Activated CD8-positive, alpha-beta T cell treated with anti-CD3 and anti-CD28 coated beads for 36 hours (primary cell): ENCODE results near the gene TNFRSF4. TPM values are rescaled to one million over a fixed set of nuclear protein-coding genes. Genes with fewer than 3 reads are reported as not detected.

ENCODE experiments used
- ATAC-seq: fragments of 200-7000 bp; cut with Tn5 transposase; one replicate; pipeline ENCODE4 v1.10.0; 2021; ENCODE audit warnings: mild to moderate bottlenecking, moderate library complexity
- CTCF ChIA-PET: fragments of 350-600 bp; sonication (Branson Sonifier 250); formaldehyde crosslinking; loops from one replicate; lab custom pipeline; 2021; ENCODE audit warnings: antibody characterized with exemption; lab: Charles Lee
- POLR2A ChIA-PET: fragments of 350-600 bp; sonication (Branson Sonifier 250); formaldehyde crosslinking; loops from one replicate; lab custom pipeline; 2021; ENCODE audit warnings: antibody characterized with exemption; lab: Charles Lee
- DNase-seq: peaks from one replicate; pipeline ENCODE4 v3.0.0-alpha.2; 2020
- H3K27ac Mint-ChIP-seq: one replicate; pipeline ENCODE4 v1.8.0; 2021; ENCODE audit warnings: mild to moderate bottlenecking, mixed read lengths
- H3K27me3 Mint-ChIP-seq: one replicate; pipeline ENCODE4 v1.8.0; 2021; ENCODE audit warnings: mixed read lengths
- H3K36me3 Mint-ChIP-seq: one replicate; pipeline ENCODE4 v1.8.0; 2021; ENCODE audit warnings: low read depth, mixed read lengths
- H3K4me1 Mint-ChIP-seq: one replicate; pipeline ENCODE4 v1.8.0; 2021; ENCODE audit warnings: low read depth, mixed read lengths
- H3K4me3 Mint-ChIP-seq: one replicate; pipeline ENCODE4 v1.8.0; 2021; ENCODE audit warnings: mild to moderate bottlenecking, moderate library complexity, mixed read lengths
- H3K9me3 Mint-ChIP-seq: one replicate; pipeline ENCODE4 v1.8.0; 2021; ENCODE audit warnings: mixed read lengths
- CTCF ChIP-seq: fragments of 200-600 bp; IDR thresholded peaks from one replicate; pipeline ENCODE4 v1.8.0; 2022; ENCODE audit warnings: antibody characterized with exemption, mild to moderate bottlenecking
- intact Hi-C: fragments of 100-400 bp; cut with micrococcal nuclease; formaldehyde crosslinking; loops from one replicate; pipeline ENCODE4 v1.10.0; 2022
- total RNA-seq, 2 experiments: library from RNA; stranded (reverse); gene quantifications; one replicate each; pipeline ENCODE4 v1.2.3, GENCODE V29; 2021

The TNFRSF4 gene
- total RNA-seq, 2 experiments from 2014 or later, result 137 to 142 TPM

GRCh38 chr1:1219341-1219740 lies 5.4 kb upstream of the TNFRSF4 start:
- Mint-ChIP-seq H3K9me3 (no peaks in the 10 kb centered on the region), H3K27me3 (no peaks in the 10 kb centered on the region), H3K27ac (peak overlapping the region; percentile 46), H3K4me3 (no peak overlapping the region), H3K36me3 (peaks cover 35% of the 10 kb centered on the region), H3K4me1 (peaks cover 41% of the 10 kb centered on the region)
- TF ChIP-seq CTCF, result no peak
- DNase-seq (no peak), ATAC-seq (no peak)
- ChIA-PET POLR2A (interaction anchor here (8.4 kb wide), 1 partner anchor 10 kb away, joined by 64 read pairs; the partner anchor contains the start of genes B3GALT6 and SDF4), CTCF (no interaction called here)
- intact Hi-C loops, result no loop called here

- intact Hi-C loops, result no loop called here
- ATAC-seq, result no peak
- H3K4me3 Mint-ChIP-seq, result no peak overlapping the region
- no peak for DNase-seq
- CTCF ChIA-PET, result interaction anchor here (3.3 kb wide), 1 partner anchor 97 kb away, joined by 17 read pairs; no protein-coding TSS in a partner anchor
- H3K36me3 Mint-ChIP-seq, result peaks cover 33% of the 10 kb centered on the region
- no peaks in the 10 kb centered on the region for H3K27me3 Mint-ChIP-seq
- no peaks in the 10 kb centered on the region for H3K9me3 Mint-ChIP-seq
- H3K4me1 Mint-ChIP-seq, result peaks cover 44% of the 10 kb centered on the region
- no peak for TF ChIP-seq CTCF
- peak overlapping the region; percentile 76 for H3K27ac Mint-ChIP-seq
- POLR2A ChIA-PET, result interaction anchor here (1.5 to 8.4 kb wide), 2 partner anchors 10 to 11 kb away, joined by 9 to 64 read pairs; partner anchors contain the start of genes B3GALT6 and SDF4
These were observed 4.7 kb upstream of the TNFRSF4 start for GRCh38 chr1:1218524-1219200.

- Mint-ChIP-seq H3K9me3 (no peaks in the 10 kb centered on the region), H3K27ac (peak overlapping the region; percentile 76), H3K4me3 (no peak overlapping the region), H3K27me3 (no peaks in the 10 kb centered on the region), H3K36me3 (peaks cover 29% of the 10 kb centered on the region), H3K4me1 (peaks cover 44% of the 10 kb centered on the region)
- DNase-seq (peak; percentile 47), ATAC-seq (no peak)
- CTCF ChIA-PET, result interaction anchor here (3.3 kb wide), 1 partner anchor 96 kb away, joined by 17 read pairs; no protein-coding TSS in a partner anchor
- no peak for TF ChIP-seq CTCF
- intact Hi-C loops, result no loop called here
- POLR2A ChIA-PET, result interaction anchor here (1.5 to 8.4 kb wide), 3 partner anchors 10 to 11 kb away, joined by 9 to 64 read pairs (median 18); partner anchors contain the start of genes B3GALT6, SDF4 and TNFRSF18
These were observed 3.9 kb upstream of the TNFRSF4 start for GRCh38 chr1:1217621-1218523.

GRCh38 chr1:1216770-1217620 lies 3.0 kb upstream of the TNFRSF4 start:
- Mint-ChIP-seq H3K4me3 (peak overlapping the region; percentile 1), H3K36me3 (peaks cover 29% of the 10 kb centered on the region), H3K9me3 (no peaks in the 10 kb centered on the region), H3K27ac (peak overlapping the region; percentile 83), H3K27me3 (no peaks in the 10 kb centered on the region), H3K4me1 (peaks cover 44% of the 10 kb centered on the region)
- peak; percentile 43 for DNase-seq
- TF ChIP-seq CTCF, result no peak
- ChIA-PET CTCF (interaction anchor here (3.3 kb wide), 1 partner anchor 95 kb away, joined by 17 read pairs; no protein-coding TSS in a partner anchor), POLR2A (interaction anchor here (1.7 to 8.4 kb wide), 3 partner anchors 11 to 18 kb away, joined by 5 to 64 read pairs (median 18); partner anchors contain the start of genes B3GALT6, SDF4 and TNFRSF18)
- ATAC-seq, result no peak
- intact Hi-C loops, result no loop called here
